Mesenchymal stem cell (in vitro differentiated cells and primary cell): ENCODE measurements around the gene CDK15.

Experiments
- DNase-seq: peaks from one replicate; pipeline ENCODE4 v3.0.0-alpha.2; 2013
- H2AFZ ChIP-seq: one replicate; pipeline ENCODE4 v1.6.1; 2013; ENCODE audit warnings: low read depth, mild to moderate bottlenecking, control low read depth, inconsistent platforms, low read length, moderate library complexity
- H2AK5ac ChIP-seq: 2 replicates; pipeline ENCODE4 v1.6.1; 2013; ENCODE audit warnings: low read length, moderate library complexity, mild to moderate bottlenecking, inconsistent platforms; ENCODE audit not compliant: severe bottlenecking
- H2BK120ac ChIP-seq: one replicate; pipeline ENCODE4 v1.6.1; 2013; ENCODE audit warnings: low read depth, mild to moderate bottlenecking, inconsistent platforms, low read length, moderate library complexity
- H2BK12ac ChIP-seq, 2 experiments: one replicate each; pipeline ENCODE4 v1.6.1; 2013; ENCODE audit warnings: inconsistent platforms in 2 of 2, low read length in 2 of 2, mild to moderate bottlenecking in 2 of 2, moderate library complexity in 2 of 2, control low read depth in 1 of 2
- H2BK15ac ChIP-seq: one replicate; pipeline ENCODE4 v1.6.1; 2013; ENCODE audit warnings: mild to moderate bottlenecking, low read depth, inconsistent platforms; ENCODE audit not compliant: poor library complexity, severe bottlenecking
- H2BK5ac ChIP-seq: 2 replicates; pipeline ENCODE4 v1.6.1; 2013; ENCODE audit warnings: low read depth, mild to moderate bottlenecking, low read length, control low read depth, inconsistent platforms; ENCODE audit not compliant: poor library complexity, severe bottlenecking
- H3K14ac ChIP-seq, 2 experiments: one replicate each; pipeline ENCODE4 v1.6.1; 2013; ENCODE audit warnings: inconsistent platforms in 2 of 2, low read length in 2 of 2, control low read depth in 1 of 2, mild to moderate bottlenecking in 1 of 2, moderate library complexity in 1 of 2
- H3K18ac ChIP-seq, 2 experiments: one replicate each; pipeline ENCODE4 v1.6.1; 2013; ENCODE audit warnings: inconsistent platforms in 2 of 2, low read length in 2 of 2, control low read depth in 1 of 2, low read depth in 1 of 2, mild to moderate bottlenecking in 1 of 2
- H3K23ac ChIP-seq, 2 experiments: one replicate each; pipeline ENCODE4 v1.6.1; 2013; ENCODE audit warnings: inconsistent platforms in 2 of 2, low read length in 2 of 2, mild to moderate bottlenecking in 2 of 2, moderate library complexity in 2 of 2, control low read depth in 1 of 2
- H3K27ac ChIP-seq: 2 replicates; pipeline ENCODE4 v1.5.1; 2013; ENCODE audit warnings: mild to moderate bottlenecking, moderate library complexity, low read length, control low read depth, inconsistent platforms; ENCODE audit not compliant: poor library complexity, severe bottlenecking
- H3K27me3 ChIP-seq, 2 experiments: 2 replicates each; pipeline versions ENCODE4 v1.6.1 to v1.7.0; 2013; ENCODE audit warnings: low read length in 2 of 2, mild to moderate bottlenecking in 2 of 2, moderate library complexity in 2 of 2, control low read depth in 1 of 2, inconsistent platforms in 1 of 2; ENCODE audit not compliant: control insufficient read depth in 1 of 2, insufficient read depth in 1 of 2
- H3K36me3 ChIP-seq, 2 experiments: 2 replicates each; pipeline versions ENCODE4 v1.6.1 to v1.7.0; 2013; ENCODE audit warnings: low read length in 2 of 2, control low read depth in 1 of 2, inconsistent platforms in 1 of 2, low read depth in 1 of 2, mild to moderate bottlenecking in 1 of 2; ENCODE audit not compliant: insufficient read depth in 2 of 2, control insufficient read depth in 1 of 2
- H3K4ac ChIP-seq, 2 experiments: one replicate each; pipeline ENCODE4 v1.6.1; 2013; ENCODE audit warnings: inconsistent platforms in 2 of 2, low read length in 2 of 2, mild to moderate bottlenecking in 2 of 2, moderate library complexity in 2 of 2, control low read depth in 1 of 2, low read depth in 1 of 2
- H3K4me1 ChIP-seq: 2 replicates; pipeline ENCODE4 v1.6.1; 2013; ENCODE audit warnings: low read depth, low read length, control low read depth; ENCODE audit not compliant: control insufficient read depth, insufficient read depth
- H3K4me2 ChIP-seq: 2 replicates; pipeline ENCODE4 v1.6.1; 2013; ENCODE audit warnings: low read length, mild to moderate bottlenecking, inconsistent platforms; ENCODE audit not compliant: poor library complexity, severe bottlenecking
- H3K4me3 ChIP-seq, 2 experiments: 2 replicates each; pipeline versions ENCODE4 v1.5.1 to v1.7.0; 2013; ENCODE audit warnings: low read length in 2 of 2, mild to moderate bottlenecking in 2 of 2, control low read depth in 1 of 2, low read depth in 1 of 2; ENCODE audit not compliant: insufficient read depth in 1 of 2
- H3K79me1 ChIP-seq: replicated peaks from 2 replicates; pipeline ENCODE4 v1.6.1; 2013; ENCODE audit warnings: mild to moderate bottlenecking, control low read depth, low read length, inconsistent platforms; ENCODE audit not compliant: poor library complexity, severe bottlenecking
- H3K9ac ChIP-seq: 2 replicates; pipeline ENCODE4 v1.7.0; 2013; ENCODE audit warnings: mild to moderate bottlenecking, low read length, moderate library complexity
- H3K9me3 ChIP-seq: 2 replicates; pipeline ENCODE4 v1.7.0; 2013; ENCODE audit warnings: mild to moderate bottlenecking, low read length; ENCODE audit not compliant: control insufficient read depth
- H4K8ac ChIP-seq: one replicate; pipeline ENCODE4 v1.6.1; 2013; ENCODE audit warnings: inconsistent platforms, mild to moderate bottlenecking, low read length, moderate library complexity
- H4K91ac ChIP-seq: one replicate; pipeline ENCODE4 v1.6.1; 2013; ENCODE audit warnings: mild to moderate bottlenecking, low read length, inconsistent platforms
- WGBS: methylation state at CpG from one replicate; pipeline ENCODE4 v1.1.7; 2013; ENCODE audit warnings: mixed read lengths; 5-methylcytosine and 5-hydroxymethylcytosine counted together

CDK15 gene

GRCh38 chr2:201781557-201782051 lies 24.7 kb upstream of the CDK15 start:
- Histone ChIP-seq H2AFZ (peak overlapping the region; percentile 89), H3K9ac (peak overlapping the region; percentile 97), H2AK5ac (no peak overlapping the region), H3K36me3 (no peaks in the 10 kb centered on the region), H2BK15ac (no peak overlapping the region), H2BK5ac (no peak overlapping the region), H3K18ac (peak overlapping the region in 1 of 2 experiments; percentile 63), H4K8ac (peak overlapping the region; percentile 87), H3K4ac (no peak overlapping the region), H3K4me3 (peak overlapping the region; percentile 72 to 99), H2BK120ac (no peak overlapping the region), H3K4me2 (peak overlapping the region; percentile 80), H4K91ac (peak overlapping the region; percentile 3), H3K79me1 (no peaks in the 10 kb centered on the region), H3K9me3 (no peaks in the 10 kb centered on the region), H3K27ac (no peak overlapping the region), H3K4me1 (peaks cover 2% of the 10 kb centered on the region), H3K23ac (no peak overlapping the region), H3K14ac (no peak overlapping the region), H2BK12ac (no peak overlapping the region), H3K27me3 (peaks cover 0 to 4% of the 10 kb centered on the region in 2 experiments)
- DNase-seq: no peak
- WGBS: 17% methylated on average over 15 of the region's 15 CpGs

- H3K23ac ChIP-seq: no peak overlapping the region
- H2BK12ac ChIP-seq: no peak overlapping the region
- no peak overlapping the region for H3K4ac ChIP-seq
- DNase-seq: no peak
- H3K9ac ChIP-seq: no peak overlapping the region
- no peak overlapping the region for H2BK15ac ChIP-seq
- no peak overlapping the region for H4K91ac ChIP-seq
- no peaks in the 10 kb centered on the region for H3K36me3 ChIP-seq
- H3K27me3 ChIP-seq: peaks cover 0 to 4% of the 10 kb centered on the region in 2 experiments
- no peaks in the 10 kb centered on the region for H3K79me1 ChIP-seq
- no peak overlapping the region for H4K8ac ChIP-seq
- no peak overlapping the region for H2BK120ac ChIP-seq
- no peak overlapping the region for H2AK5ac ChIP-seq
- no peak overlapping the region for H2BK5ac ChIP-seq
- H3K27ac ChIP-seq: no peak overlapping the region
- H3K9me3 ChIP-seq: no peaks in the 10 kb centered on the region
- no peak overlapping the region for H2AFZ ChIP-seq
- H3K4me2 ChIP-seq: no peak overlapping the region
- no peak overlapping the region for H3K4me3 ChIP-seq
- H3K4me1 ChIP-seq: peaks cover 2% of the 10 kb centered on the region
- no peak overlapping the region for H3K18ac ChIP-seq
- H3K14ac ChIP-seq: no peak overlapping the region
- WGBS: 87% methylated on average over 1 of the region's 1 CpG
Observed at GRCh38 chr2:201784563-201784962, 21.8 kb upstream of the CDK15 start.

- 82% methylated on average over 4 of the region's 4 CpGs for WGBS
- Histone ChIP-seq H4K8ac (no peak overlapping the region), H3K4ac (no peak overlapping the region), H3K23ac (no peak overlapping the region), H3K4me3 (no peak overlapping the region), H4K91ac (no peak overlapping the region), H3K9ac (no peak overlapping the region), H2BK120ac (no peak overlapping the region), H3K4me2 (no peak overlapping the region), H2AFZ (no peak overlapping the region), H3K18ac (no peak overlapping the region), H3K9me3 (no peaks in the 10 kb centered on the region), H3K27me3 (peaks cover 0 to 4% of the 10 kb centered on the region in 2 experiments), H3K14ac (no peak overlapping the region), H3K27ac (no peak overlapping the region), H2BK15ac (no peak overlapping the region), H2AK5ac (no peak overlapping the region), H2BK5ac (no peak overlapping the region), H3K4me1 (peaks cover 2% of the 10 kb centered on the region), H2BK12ac (no peak overlapping the region), H3K36me3 (no peaks in the 10 kb centered on the region), H3K79me1 (no peaks in the 10 kb centered on the region)
- no peak for DNase-seq
Observed at GRCh38 chr2:201785135-201785534, 21.2 kb upstream of the CDK15 start.

GRCh38 chr2:201786471-201786870 lies 19.9 kb upstream of the CDK15 start:
- Histone ChIP-seq H3K4me1 (peaks cover 2% of the 10 kb centered on the region), H3K4me3 (no peak overlapping the region), H3K79me1 (no peaks in the 10 kb centered on the region), H3K27me3 (peaks cover 0 to 4% of the 10 kb centered on the region in 2 experiments), H2AK5ac (no peak overlapping the region), H3K36me3 (no peaks in the 10 kb centered on the region), H2BK12ac (no peak overlapping the region), H2BK120ac (no peak overlapping the region), H4K8ac (no peak overlapping the region), H3K27ac (no peak overlapping the region), H3K4me2 (no peak overlapping the region), H3K18ac (no peak overlapping the region), H3K9ac (no peak overlapping the region), H3K9me3 (no peaks in the 10 kb centered on the region), H4K91ac (no peak overlapping the region), H3K14ac (no peak overlapping the region), H2BK5ac (no peak overlapping the region), H3K23ac (no peak overlapping the region), H2BK15ac (no peak overlapping the region), H3K4ac (no peak overlapping the region), H2AFZ (no peak overlapping the region)
- no peak for DNase-seq
